OCI-LY1 (cell line): Measurements from ENCODE around the gene TPM1.
"Not testable (repeated sequence)": the region's sequence is repeated elsewhere in the genome, so short reads cannot be mapped to it uniquely, and the experiment has no call there.

Experiments used
- H2AFZ ChIP-seq: fragments of 200-600 bp; sonication (generic), shearing (Covaris generic); 2 replicates; pipeline ENCODE4 v1.6.0; 2014; ENCODE audit warnings: antibody characterized with exemption, mild to moderate bottlenecking, low read length
- H3F3A ChIP-seq: fragments of 200-600 bp; sonication (generic), shearing (Covaris generic); 2 replicates; pipeline ENCODE4 v1.6.0; 2014; ENCODE audit warnings: mild to moderate bottlenecking, antibody characterized with exemption, low read length, moderate library complexity; ENCODE audit not compliant: insufficient read depth
- H3K27ac ChIP-seq: fragments of 200-600 bp; sonication (generic); 2 replicates; pipeline ENCODE4 v1.5.1; 2014; ENCODE audit warnings: low read length, mixed run types, mild to moderate bottlenecking, low read depth; ENCODE audit not compliant: poor library complexity, severe bottlenecking
- H3K27me3 ChIP-seq: fragments of 200-600 bp; sonication (generic); 2 replicates; pipeline ENCODE4 v1.6.0; 2014; ENCODE audit warnings: antibody characterized with exemption, mild to moderate bottlenecking, low read length, moderate library complexity; ENCODE audit not compliant: insufficient read depth
- H3K36me3 ChIP-seq: fragments of 200-600 bp; sonication (generic); 2 replicates; pipeline ENCODE4 v1.6.1; 2014; ENCODE audit warnings: mild to moderate bottlenecking, antibody characterized with exemption, low read length, moderate library complexity, mixed read lengths; ENCODE audit not compliant: insufficient read depth
- H3K4me1 ChIP-seq: fragments of 200-600 bp; sonication (generic); 2 replicates; pipeline ENCODE4 v1.5.1; 2014; ENCODE audit warnings: mild to moderate bottlenecking, low read length, moderate library complexity; ENCODE audit not compliant: insufficient read depth, severe bottlenecking
- H3K4me2 ChIP-seq: fragments of 200-600 bp; sonication (generic), shearing (Covaris generic); 2 replicates; pipeline ENCODE4 v1.6.1; 2014; ENCODE audit warnings: low read length
- H3K4me3 ChIP-seq: fragments of 200-600 bp; sonication (generic); 2 replicates; pipeline ENCODE4 v1.5.1; 2014; ENCODE audit warnings: low read length, low read depth, mild to moderate bottlenecking, mixed read lengths; ENCODE audit not compliant: poor library complexity, severe bottlenecking
- H3K79me2 ChIP-seq: fragments of 200-600 bp; shearing (Covaris generic); 2 replicates; pipeline ENCODE4 v1.6.1; 2016; ENCODE audit warnings: mixed run types, low read length, mixed read lengths; ENCODE audit not compliant: insufficient read depth
- H3K9ac ChIP-seq: fragments of 200-600 bp; sonication (generic), shearing (Covaris generic); 2 replicates; pipeline ENCODE4 v1.6.1; 2014; ENCODE audit warnings: mild to moderate bottlenecking, low read length, mixed read lengths
- H3K9me2 ChIP-seq: fragments of 200-600 bp; sonication (generic), shearing (Covaris generic); 2 replicates; pipeline ENCODE4 v1.6.1; 2014; ENCODE audit warnings: low read depth, mild to moderate bottlenecking, low read length, mixed read lengths
- H3K9me3 ChIP-seq: fragments of 200-600 bp; shearing (Covaris generic); 2 replicates; pipeline ENCODE4 v1.6.1; 2014; ENCODE audit warnings: low read length, mixed read lengths
- H4K20me1 ChIP-seq: fragments of 200-600 bp; sonication (generic), shearing (Covaris generic); 2 replicates; pipeline ENCODE4 v1.6.0; 2016; ENCODE audit warnings: mild to moderate bottlenecking, low read length; ENCODE audit not compliant: insufficient read depth
- EZH2 ChIP-seq: fragments of 200-600 bp; sonication (generic), shearing (Covaris generic); IDR thresholded peaks from 2 replicates; pipeline ENCODE4 v1.8.0; 2017; ENCODE audit warnings: borderline replicate concordance, mixed run types, mild to moderate bottlenecking, antibody characterized with exemption, low read length, moderate library complexity, mixed read lengths
- TF ChIP-seq, protein P1 (sequence below): fragments of 200-600 bp; sonication (generic), shearing (Covaris generic); IDR thresholded peaks from 2 replicates; pipeline ENCODE4 v1.5.1; 2017; ENCODE audit warnings: mild to moderate bottlenecking, antibody characterized with exemption, low read length, moderate library complexity, mixed read lengths

The TPM1 gene

GRCh38 chr15:63041974-63042876 is at the start of gene TPM1:
Gene TPM1 (plus strand): TSS chr15:63042747. CDS start chr15:63042830, 83 bp downstream.
- peaks cover 18% of the 10 kb centered on the region for H3K27me3 ChIP-seq
- TF ChIP-seq, protein P1, sequence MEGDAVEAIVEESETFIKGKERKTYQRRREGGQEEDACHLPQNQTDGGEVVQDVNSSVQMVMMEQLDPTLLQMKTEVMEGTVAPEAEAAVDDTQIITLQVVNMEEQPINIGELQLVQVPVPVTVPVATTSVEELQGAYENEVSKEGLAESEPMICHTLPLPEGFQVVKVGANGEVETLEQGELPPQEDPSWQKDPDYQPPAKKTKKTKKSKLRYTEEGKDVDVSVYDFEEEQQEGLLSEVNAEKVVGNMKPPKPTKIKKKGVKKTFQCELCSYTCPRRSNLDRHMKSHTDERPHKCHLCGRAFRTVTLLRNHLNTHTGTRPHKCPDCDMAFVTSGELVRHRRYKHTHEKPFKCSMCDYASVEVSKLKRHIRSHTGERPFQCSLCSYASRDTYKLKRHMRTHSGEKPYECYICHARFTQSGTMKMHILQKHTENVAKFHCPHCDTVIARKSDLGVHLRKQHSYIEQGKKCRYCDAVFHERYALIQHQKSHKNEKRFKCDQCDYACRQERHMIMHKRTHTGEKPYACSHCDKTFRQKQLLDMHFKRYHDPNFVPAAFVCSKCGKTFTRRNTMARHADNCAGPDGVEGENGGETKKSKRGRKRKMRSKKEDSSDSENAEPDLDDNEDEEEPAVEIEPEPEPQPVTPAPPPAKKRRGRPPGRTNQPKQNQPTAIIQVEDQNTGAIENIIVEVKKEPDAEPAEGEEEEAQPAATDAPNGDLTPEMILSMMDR = no peak
- no peak within 1 kb of the TSS for H3K27ac ChIP-seq
- H4K20me1 ChIP-seq = no peaks in the 10 kb centered on the region
- H3K4me2 ChIP-seq = no peak within 1 kb of the TSS
- no peaks in the 10 kb centered on the region for H3K9me2 ChIP-seq
- H3K4me1 ChIP-seq = no peaks in the 10 kb centered on the region
- no peaks in the 10 kb centered on the region for H3K9me3 ChIP-seq
- no peak within 1 kb of the TSS for H3K4me3 ChIP-seq
- no peaks in the 10 kb centered on the region for H3K36me3 ChIP-seq
- H3F3A ChIP-seq = no peaks in the 10 kb centered on the region
- H2AFZ ChIP-seq = no peak within 1 kb of the TSS
- H3K79me2 ChIP-seq = no peaks in the 10 kb centered on the region
- H3K9ac ChIP-seq = no peak within 1 kb of the TSS

GRCh38 chr15:62993066-62993465 is 49.5 kb upstream of the TPM1 start:
- Histone ChIP-seq H3K9me2 (no peaks in the 10 kb centered on the region), H3K4me3 (no peak overlapping the region), H3K36me3 (no peaks in the 10 kb centered on the region), H3K9ac (no peak overlapping the region), H3K27ac (no peak overlapping the region), H3F3A (no peaks in the 10 kb centered on the region), H2AFZ (no peak overlapping the region), H4K20me1 (no peaks in the 10 kb centered on the region), H3K79me2 (no peaks in the 10 kb centered on the region), H3K27me3 (no peaks in the 10 kb centered on the region), H3K9me3 (no peaks in the 10 kb centered on the region), H3K4me1 (no peaks in the 10 kb centered on the region), H3K4me2 (no peak overlapping the region)
- TF ChIP-seq EZH2 = no peak
- TF ChIP-seq, protein P1 = no peak

DNA sequence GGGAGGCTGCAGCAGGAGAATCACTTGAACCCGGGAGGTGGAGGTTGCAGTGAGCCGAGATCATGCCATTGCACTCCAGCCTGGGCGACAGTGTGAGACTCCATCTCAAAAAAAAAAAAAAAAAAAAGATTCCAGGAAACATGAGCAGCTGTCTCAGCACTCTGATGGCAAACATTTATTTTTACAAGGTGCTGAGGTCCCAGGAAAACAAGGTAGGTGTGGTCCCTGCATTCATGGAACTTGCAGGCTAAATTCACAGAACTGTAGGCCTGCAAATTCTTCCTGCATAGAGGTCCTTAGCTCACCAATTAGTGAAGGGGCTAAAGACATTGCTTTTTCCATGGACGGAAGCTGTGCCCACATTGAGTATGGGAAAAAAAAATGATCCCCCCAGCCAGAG is 48.9 kb upstream of the TPM1 start:
- H3F3A ChIP-seq, H3K9me2 ChIP-seq, H3K4me3 ChIP-seq, H3K9ac ChIP-seq, H3K27ac ChIP-seq, H3K27me3 ChIP-seq, H3K36me3 ChIP-seq, H2AFZ ChIP-seq, H3K9me3 ChIP-seq, H3K79me2 ChIP-seq, H3K4me1 ChIP-seq, H4K20me1 ChIP-seq, H3K4me2 ChIP-seq: not testable (repeated sequence)

DNA sequence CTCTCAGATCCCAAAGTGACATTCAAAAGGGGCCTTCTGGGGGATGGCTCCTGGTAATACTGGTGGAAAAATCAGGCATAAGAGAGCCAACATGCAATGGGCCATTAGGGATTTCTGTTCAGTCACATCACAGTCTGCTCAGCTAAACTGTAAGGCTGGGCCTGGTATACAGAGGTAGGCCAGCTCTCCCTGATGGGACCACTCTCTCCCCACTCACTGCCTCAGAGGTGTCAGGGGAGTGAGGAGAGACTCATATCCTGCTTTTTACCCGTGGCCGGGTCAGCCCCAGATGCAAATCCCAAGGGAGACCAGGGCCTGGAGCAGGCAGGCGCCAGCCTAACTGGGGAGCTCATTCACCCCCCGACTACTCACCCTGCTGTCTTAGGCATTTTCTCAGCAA is 48.1 kb upstream of the TPM1 start:
- H3K9ac ChIP-seq = no peak overlapping the region
- no peak overlapping the region for H3K4me2 ChIP-seq
- no peaks in the 10 kb centered on the region for H4K20me1 ChIP-seq
- no peak overlapping the region for H3K27ac ChIP-seq
- H3K36me3 ChIP-seq = no peaks in the 10 kb centered on the region
- no peaks in the 10 kb centered on the region for H3K27me3 ChIP-seq
- no peaks in the 10 kb centered on the region for H3K9me3 ChIP-seq
- no peaks in the 10 kb centered on the region for H3K4me1 ChIP-seq
- TF ChIP-seq, protein P1 = no peak
- TF ChIP-seq EZH2 = no peak
- H3F3A ChIP-seq = no peaks in the 10 kb centered on the region
- H3K9me2 ChIP-seq = no peaks in the 10 kb centered on the region
- no peaks in the 10 kb centered on the region for H3K79me2 ChIP-seq
- H3K4me3 ChIP-seq = no peak overlapping the region
- no peak overlapping the region for H2AFZ ChIP-seq
